Measurements from ENCODE around the gene FAM241B.

Gene FAM241B

DNA sequence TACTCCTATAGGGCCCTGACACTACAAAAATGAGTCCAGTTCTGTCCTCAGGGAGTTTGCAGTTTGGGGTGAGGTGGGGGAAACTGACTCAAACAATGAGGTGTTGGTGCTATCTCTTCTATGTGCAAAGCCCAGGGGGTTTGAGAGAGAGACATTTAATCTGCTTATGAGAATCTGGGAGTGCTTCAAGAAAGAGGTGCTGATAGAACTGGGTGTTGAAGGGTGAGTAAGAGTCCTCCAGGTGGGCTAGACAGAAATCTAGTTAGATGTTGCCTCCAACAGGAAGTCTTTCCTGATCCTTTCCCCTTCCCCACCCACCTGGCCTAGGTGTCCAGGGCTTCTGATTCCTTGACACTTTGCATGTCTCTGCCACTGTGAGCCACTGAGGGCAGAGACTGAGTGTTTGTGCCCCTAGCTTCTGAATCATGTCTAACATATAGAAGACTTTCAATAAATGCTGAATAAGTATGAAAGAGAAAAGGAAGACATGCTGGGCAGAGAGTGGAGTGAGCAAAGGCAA is 53.0 kb downstream of the FAM241B start:
- ChIA-PET CTCF (no interaction called here), POLR2A (no interaction called here)
- TF ChIP-seq, protein P1, sequence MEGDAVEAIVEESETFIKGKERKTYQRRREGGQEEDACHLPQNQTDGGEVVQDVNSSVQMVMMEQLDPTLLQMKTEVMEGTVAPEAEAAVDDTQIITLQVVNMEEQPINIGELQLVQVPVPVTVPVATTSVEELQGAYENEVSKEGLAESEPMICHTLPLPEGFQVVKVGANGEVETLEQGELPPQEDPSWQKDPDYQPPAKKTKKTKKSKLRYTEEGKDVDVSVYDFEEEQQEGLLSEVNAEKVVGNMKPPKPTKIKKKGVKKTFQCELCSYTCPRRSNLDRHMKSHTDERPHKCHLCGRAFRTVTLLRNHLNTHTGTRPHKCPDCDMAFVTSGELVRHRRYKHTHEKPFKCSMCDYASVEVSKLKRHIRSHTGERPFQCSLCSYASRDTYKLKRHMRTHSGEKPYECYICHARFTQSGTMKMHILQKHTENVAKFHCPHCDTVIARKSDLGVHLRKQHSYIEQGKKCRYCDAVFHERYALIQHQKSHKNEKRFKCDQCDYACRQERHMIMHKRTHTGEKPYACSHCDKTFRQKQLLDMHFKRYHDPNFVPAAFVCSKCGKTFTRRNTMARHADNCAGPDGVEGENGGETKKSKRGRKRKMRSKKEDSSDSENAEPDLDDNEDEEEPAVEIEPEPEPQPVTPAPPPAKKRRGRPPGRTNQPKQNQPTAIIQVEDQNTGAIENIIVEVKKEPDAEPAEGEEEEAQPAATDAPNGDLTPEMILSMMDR (IDR thresholded peaks at IDR 0.05; ENCODE audit: insufficient read depth, low read length, missing control alignments) = no peak
- H3K4me3 ChIP-seq (ENCODE audit: low read depth, low read length) = no peak overlapping the region
- DNase-seq (ENCODE audit: low read depth, low spot score) = no peak

Measured in AG04449 (cell line).